ENCODE results near the gene RPUSD1.

- TF ChIP-seq ISL1 (CRISPR knock-in tag; IDR thresholded peaks at IDR 0.05) (no peak), ZNF70 (CRISPR knock-in tag; IDR thresholded peaks at IDR 0.05) (no peak), CREB5 (CRISPR knock-in tag; IDR thresholded peaks at IDR 0.05; ENCODE audit: low read depth) (no peak)
Measured at GRCh38 chr16:754656-755055, 33.5 kb downstream of the RPUSD1 start.

All from SK-N-SH treated with all-trans-retinoic acid at 6 μM for 48 hours (cell line).